GM13976 (cell line): ENCODE data around the gene LARP4B.

ENCODE experiments used
- DNase-seq: peaks from one replicate; pipeline ENCODE4 v3.0.0; 2012; ENCODE audit warnings: low spot score
- in situ Hi-C: fragments of 300-500 bp; cut with MboI; formaldehyde crosslinking; loops from one replicate; pipeline ENCODE4 v1.12.0; 2022; ENCODE audit warnings: low sequenced_read_pairs, mixed read lengths, inconsistent platforms; ENCODE audit not compliant: unreplicated experiment
- TF ChIP-seq, protein P1 (sequence below): IDR thresholded peaks from 2 replicates; pipeline ENCODE4 v1.5.1; 2012; ENCODE audit warnings: borderline replicate concordance, mild to moderate bottlenecking; ENCODE audit not compliant: insufficient read depth; ENCODE audit errors: extremely low read depth, missing control alignments, control extremely low read depth

Gene LARP4B

GRCh38 chr10:905503-905902 lies 26.0 kb downstream of the LARP4B start:
- TF ChIP-seq, protein P1, sequence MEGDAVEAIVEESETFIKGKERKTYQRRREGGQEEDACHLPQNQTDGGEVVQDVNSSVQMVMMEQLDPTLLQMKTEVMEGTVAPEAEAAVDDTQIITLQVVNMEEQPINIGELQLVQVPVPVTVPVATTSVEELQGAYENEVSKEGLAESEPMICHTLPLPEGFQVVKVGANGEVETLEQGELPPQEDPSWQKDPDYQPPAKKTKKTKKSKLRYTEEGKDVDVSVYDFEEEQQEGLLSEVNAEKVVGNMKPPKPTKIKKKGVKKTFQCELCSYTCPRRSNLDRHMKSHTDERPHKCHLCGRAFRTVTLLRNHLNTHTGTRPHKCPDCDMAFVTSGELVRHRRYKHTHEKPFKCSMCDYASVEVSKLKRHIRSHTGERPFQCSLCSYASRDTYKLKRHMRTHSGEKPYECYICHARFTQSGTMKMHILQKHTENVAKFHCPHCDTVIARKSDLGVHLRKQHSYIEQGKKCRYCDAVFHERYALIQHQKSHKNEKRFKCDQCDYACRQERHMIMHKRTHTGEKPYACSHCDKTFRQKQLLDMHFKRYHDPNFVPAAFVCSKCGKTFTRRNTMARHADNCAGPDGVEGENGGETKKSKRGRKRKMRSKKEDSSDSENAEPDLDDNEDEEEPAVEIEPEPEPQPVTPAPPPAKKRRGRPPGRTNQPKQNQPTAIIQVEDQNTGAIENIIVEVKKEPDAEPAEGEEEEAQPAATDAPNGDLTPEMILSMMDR = no peak
- no peak for DNase-seq
- in situ Hi-C loops = no loop called here

DNA sequence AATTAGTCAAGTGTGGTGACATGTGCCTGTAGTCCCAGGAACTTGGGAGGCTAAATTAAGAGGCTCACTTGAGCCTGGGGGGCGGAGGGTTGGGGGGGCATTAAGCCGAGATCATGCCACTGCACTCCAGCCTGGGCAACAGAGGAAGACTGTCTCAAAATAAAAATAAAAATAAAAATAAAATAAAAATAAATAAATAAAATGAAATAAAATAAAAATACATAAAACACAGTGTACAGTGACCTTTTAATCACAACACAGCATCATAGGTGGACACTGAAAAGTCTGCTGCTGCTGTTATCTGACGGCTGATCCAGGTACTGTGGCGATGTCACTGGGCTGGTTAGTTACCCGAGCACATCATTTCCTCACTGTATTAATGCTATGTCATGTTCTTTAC lies 27.1 kb downstream of the LARP4B start:
- in situ Hi-C loops = no loop called here

DNA sequence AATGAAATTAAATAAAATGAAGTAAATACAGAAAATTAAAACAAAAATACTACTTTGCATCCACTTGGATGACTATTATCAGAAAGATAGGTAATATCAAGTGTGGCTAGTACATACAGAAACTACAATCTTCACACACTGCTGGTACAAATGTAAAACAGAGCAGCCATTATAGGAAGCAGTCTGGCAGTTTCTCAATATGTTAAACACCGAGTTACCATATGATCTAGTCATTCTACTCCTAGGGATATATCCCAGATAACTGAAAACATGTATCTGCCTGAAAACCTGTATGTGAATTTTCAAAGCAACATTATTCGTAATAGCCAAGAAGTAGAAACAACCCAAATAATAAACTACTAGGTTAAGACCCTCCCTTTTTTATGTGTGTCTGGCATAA lies 33.4 kb downstream of the LARP4B start:
- DNase-seq = no peak
- in situ Hi-C loops = no loop called here
- TF ChIP-seq, protein P1 = no peak

More for the DNA sequence above, 27.1 kb downstream of the LARP4B start:
- TF ChIP-seq, protein P1 = no peak
- DNase-seq = no peak

GRCh38 chr10:896982-897381 lies 34.5 kb downstream of the LARP4B start:
- TF ChIP-seq, protein P1 = no peak
- DNase-seq = no peak
- in situ Hi-C loops = no loop called here

DNA sequence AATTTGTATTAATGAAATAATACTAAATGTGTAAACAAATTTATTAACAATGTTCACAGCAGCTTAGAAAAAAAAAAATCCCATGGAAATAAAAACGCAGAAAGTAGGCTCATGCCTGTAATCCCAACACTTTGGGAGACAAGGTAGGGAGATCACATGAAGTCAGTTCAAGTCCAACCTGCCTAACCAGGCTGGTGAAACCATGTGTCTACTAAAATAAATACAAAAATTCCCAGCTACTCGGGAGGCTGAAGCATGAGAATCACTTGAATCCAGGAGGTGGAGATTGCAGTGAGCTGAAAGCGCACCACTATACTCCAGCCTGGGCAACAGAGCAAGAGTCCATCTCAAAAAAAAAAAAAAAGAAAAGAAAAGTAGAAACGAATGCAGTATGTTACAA lies 36.2 kb downstream of the LARP4B start:
- TF ChIP-seq, protein P1 = no peak
- in situ Hi-C loops = no loop called here
- DNase-seq = no peak

GRCh38 chr10:878895-879294 lies 52.6 kb downstream of the LARP4B start:
- DNase-seq = no peak
- TF ChIP-seq, protein P1 = no peak
- in situ Hi-C loops = no loop called here

DNA sequence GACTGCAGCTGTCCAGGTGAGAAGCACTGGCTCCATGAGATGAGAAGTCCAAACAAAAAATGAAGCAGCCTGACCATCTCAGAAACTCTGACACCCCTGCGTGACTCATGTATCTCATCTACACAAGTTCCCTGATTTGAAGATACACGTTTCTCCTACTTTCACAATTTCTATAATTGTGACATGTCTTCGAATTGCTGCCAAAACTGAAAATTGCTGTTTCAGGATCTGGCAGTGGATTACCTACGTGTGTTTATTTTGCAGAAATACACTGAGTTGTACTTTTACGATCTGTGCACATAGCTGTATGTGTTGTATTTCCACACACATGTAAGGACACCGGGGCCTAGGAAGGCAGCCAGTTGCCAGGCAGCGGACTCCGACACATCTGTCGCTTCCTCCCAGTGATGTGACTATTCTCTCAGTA lies 53.2 kb downstream of the LARP4B start:
- TF ChIP-seq, protein P1 = no peak
- DNase-seq = no peak
- in situ Hi-C loops = no loop called here
